GM19035 (cell line): ENCODE measurements around the gene ELANE.

Experiments
- ATAC-seq: cut with Tn5 transposase; IDR thresholded peaks from one replicate; pipeline ENCODE4 v1.9.1; 2021; ENCODE audit not compliant: unreplicated experiment

The ELANE gene

GRCh38 chr19:852136-853013 is at the start of gene ELANE:
Gene ELANE (plus strand): TSS chr19:852303. CDS start chr19:852329, 26 bp downstream.
- no peak for ATAC-seq

- no peak for ATAC-seq
Observed at GRCh38 chr19:802498-803098, 49.5 kb upstream of the ELANE start.

GRCh38 chr19:803099-803561 is 49.0 kb upstream of the ELANE start:
- no peak for ATAC-seq

- ATAC-seq: no peak
Observed at GRCh38 chr19:803686-804418, 48.3 kb upstream of the ELANE start.

- no peak for ATAC-seq
Observed at GRCh38 chr19:804419-805165, 47.5 kb upstream of the ELANE start.

DNA sequence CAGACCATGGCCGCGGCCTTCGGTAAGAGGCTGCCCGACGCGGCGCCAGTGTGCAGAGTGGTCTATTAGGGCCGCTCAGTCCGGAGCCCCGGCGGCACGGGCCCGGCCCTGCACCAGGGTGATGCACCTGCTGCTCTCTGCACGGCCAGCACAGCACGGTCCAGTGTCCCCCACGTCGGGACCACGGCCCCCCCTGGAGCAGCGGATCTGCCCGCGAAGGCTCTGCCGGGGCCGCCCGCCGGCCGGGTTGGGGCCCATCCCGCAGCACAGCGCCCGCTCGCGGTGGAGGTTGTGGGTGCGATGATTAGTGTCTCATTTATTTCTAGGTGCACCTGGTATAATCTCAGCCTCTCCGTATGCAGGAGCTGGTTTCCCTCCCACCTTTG is 46.9 kb upstream of the ELANE start:
- no peak for ATAC-seq

DNA sequence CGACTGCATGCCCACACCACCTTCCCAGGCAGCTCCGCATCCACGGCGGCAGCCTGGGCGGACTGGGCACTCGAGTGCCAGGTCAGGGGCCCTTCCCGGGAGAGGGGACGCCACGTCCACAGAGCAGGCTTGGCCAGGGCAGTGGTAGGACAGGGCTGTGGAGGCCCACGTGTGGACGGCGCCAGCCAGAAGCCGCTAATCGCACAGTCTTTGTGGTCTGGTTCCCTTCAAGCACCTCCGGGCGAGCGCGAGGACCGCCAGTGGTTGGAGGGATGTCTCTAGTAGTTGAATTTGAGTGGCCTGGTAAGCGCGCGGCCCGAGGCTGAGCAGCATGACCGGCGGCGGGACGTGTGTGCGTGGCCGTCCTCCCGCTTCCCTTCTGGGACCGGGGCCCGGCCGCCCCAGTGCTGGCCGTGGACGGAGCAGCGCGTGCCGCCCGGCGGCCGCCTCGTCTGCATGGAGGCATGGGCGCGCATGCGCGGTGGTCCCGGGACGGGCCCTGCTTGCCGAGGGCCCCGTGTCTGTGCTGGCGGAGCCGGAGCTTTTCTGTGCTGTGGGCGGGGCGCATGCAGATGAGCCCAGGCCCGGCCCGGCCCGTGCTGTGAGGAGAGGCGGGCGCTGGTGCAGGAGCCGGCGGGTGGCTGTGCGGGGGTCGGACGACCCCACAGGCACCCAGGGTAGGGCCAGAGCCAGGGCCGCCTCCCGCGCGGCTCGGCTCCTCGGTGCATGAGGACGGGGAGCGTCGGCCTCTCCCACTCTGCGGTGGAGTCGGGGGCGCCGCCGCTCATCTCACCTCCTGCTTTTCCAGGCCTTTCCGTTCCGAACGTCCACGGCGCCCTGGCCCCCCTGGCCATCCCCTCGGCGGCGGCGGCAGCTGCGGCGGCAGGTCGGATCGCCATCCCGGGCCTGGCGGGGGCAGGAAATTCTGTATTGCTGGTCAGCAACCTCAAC is 46.2 kb upstream of the ELANE start:
- no peak for ATAC-seq

GRCh38 chr19:806815-807421 is 45.2 kb upstream of the ELANE start:
- no peak for ATAC-seq

GRCh38 chr19:807627-808422 is 44.3 kb upstream of the ELANE start:
- no peak for ATAC-seq

DNA sequence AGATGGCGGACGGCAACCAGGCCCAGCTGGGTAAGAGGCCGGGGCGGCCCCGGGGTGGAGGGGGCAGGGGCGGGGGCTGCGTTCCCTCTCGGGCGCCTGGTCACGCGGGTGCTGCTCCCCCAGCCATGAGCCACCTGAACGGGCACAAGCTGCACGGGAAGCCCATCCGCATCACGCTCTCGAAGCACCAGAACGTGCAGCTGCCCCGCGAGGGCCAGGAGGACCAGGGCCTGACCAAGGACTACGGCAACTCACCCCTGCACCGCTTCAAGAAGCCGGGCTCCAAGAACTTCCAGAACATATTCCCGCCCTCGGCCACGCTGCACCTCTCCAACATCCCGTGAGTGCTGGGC is 43.7 kb upstream of the ELANE start:
- ATAC-seq: no peak

DNA sequence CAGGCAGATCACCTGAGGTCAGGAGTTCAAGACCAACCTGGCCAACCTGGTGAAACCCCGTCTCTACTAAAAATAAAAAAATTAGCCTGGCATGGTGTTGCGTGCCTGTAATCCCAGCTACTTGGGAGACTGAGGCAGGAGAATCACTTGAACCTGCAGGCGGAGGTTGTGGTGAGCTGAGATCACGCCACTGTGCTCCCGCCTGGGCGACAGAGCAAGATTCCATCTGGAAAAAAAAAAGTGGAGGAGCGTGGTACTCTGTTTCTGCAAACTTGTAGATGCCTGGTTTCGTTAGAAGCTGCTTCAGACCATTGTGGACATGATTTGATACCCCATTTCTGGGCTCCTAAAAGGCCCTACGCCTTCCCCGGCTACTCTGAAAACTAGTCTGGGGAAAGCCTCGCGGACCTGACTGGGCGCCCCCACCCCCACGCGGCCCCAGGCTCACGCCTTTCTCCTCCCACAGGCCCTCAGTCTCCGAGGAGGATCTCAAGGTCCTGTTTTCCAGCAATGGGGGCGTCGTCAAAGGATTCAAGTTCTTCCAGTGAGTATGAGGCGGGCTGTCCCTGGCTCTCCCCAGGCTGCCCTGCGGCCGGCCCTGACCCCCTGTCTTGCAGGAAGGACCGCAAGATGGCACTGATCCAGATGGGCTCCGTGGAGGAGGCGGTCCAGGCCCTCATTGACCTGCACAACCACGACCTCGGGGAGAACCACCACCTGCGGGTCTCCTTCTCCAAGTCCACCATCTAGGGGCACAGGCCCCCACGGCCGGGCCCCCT is 41.8 kb upstream of the ELANE start:
- no peak for ATAC-seq

GRCh38 chr19:810883-811489 is 41.1 kb upstream of the ELANE start:
- no peak for ATAC-seq

GRCh38 chr19:811506-812048 is 40.5 kb upstream of the ELANE start:
- ATAC-seq: no peak

GRCh38 chr19:812049-812746 is 39.9 kb upstream of the ELANE start:
- ATAC-seq: no peak

GRCh38 chr19:812747-813218 is 39.3 kb upstream of the ELANE start:
- ATAC-seq: no peak
